GM20431 (cell line): ENCODE data around the gene SEZ6L.

Experiments used
- in situ Hi-C: fragments of 300-500 bp; cut with MseI, MboI; formaldehyde crosslinking; loops from one replicate; pipeline ENCODE4 v1.15.0; 2020; ENCODE audit warnings: low sequenced_read_pairs; ENCODE audit not compliant: unreplicated experiment

Gene SEZ6L

DNA sequence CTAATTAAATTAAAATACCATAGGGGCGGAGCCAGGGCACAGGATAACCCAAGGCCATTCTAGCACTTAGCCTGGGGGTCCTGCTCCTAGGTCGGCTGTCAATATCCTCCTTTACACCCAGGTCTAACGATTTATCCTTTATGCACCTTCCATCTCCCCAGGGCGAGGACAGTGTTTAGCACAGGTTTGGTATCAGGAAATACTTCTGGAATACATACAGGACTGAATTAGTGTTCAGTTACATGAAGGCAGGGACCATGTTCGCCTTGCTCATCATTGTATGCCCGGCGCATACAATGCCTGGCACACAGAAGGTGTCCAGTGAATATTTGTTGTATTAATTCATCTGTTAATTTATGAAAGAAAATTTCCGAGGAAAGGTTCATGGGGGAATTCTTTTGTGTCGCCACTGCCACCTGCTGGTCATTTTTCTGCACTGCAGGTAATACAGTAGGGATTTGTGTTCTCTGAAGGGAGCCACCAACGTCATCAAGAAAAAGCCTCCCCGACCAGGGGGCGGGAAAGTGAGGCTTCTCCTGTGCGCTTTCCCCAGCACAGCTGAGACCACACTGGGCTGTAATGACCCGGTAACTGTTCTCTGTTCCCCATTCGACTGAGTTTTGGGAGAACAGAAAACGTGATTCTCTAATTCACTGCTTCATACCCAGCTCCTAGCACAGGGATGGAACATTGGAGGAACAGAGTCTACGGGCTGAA, 191.1 kb downstream of the SEZ6L start:
- in situ Hi-C loops = no loop called here

DNA sequence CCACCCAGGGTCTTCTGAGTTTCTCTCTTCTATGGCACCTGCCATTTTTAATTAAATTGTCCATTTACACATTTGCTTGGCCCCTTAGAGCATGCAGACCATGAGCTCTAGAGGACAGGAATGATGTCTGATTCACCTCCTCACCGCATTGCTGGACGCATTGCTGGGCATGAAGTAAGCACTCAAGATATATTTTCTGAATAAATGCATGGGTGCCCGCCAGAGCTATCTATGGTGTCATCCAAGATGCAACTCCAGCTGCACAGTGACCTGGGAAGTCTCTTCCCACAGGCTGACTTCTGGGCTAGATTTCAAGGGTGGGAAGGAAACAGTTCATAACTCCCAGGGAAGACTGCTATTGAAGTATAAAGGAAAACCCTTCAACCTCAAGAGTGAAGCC, 193.2 kb downstream of the SEZ6L start:
- in situ Hi-C loops = no loop called here

DNA sequence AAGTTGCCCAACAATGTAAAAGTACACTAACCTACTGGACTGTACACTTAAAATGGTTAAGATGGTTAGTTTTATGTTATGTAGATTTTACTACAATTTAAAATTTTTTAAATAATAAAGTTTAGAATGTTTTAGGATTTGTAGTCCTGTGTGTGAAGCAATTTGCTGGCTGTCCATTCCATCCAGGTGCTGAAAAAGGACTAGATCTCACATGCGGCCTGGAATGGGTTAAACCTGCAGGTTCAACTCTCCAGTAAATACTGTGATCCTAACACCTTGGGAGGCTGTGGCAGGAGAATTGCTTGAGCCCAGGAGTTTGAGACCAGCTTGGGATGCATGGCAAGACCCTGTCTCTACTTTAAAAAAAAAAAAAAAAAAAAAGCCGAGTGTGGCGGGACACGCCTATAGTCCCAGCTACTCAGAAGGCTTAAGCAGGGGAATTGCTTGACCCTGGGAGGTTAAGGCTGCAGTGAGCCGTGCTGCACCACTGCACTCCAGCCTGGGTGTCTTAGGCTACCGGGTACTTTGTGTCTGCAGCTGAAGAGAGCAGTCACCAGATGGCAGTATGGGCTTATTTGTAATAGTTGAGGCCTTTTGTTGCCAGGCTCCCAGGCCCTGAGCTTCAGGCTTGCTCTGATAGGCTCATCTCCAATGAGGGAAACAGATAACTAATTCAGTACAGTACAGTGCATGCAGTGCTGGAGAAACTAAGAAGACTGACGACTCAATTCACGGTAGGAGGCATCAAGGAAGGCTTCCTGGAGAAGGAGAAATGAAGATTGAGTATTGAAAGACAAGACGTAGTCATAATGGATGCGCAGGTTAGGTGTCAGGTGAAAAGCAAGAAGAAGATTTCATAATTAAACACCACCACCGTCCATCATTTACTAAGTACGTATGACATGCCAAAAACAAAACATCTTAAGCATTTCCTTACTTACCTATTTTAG, 195.1 kb downstream of the SEZ6L start:
- in situ Hi-C loops = no loop called here

DNA sequence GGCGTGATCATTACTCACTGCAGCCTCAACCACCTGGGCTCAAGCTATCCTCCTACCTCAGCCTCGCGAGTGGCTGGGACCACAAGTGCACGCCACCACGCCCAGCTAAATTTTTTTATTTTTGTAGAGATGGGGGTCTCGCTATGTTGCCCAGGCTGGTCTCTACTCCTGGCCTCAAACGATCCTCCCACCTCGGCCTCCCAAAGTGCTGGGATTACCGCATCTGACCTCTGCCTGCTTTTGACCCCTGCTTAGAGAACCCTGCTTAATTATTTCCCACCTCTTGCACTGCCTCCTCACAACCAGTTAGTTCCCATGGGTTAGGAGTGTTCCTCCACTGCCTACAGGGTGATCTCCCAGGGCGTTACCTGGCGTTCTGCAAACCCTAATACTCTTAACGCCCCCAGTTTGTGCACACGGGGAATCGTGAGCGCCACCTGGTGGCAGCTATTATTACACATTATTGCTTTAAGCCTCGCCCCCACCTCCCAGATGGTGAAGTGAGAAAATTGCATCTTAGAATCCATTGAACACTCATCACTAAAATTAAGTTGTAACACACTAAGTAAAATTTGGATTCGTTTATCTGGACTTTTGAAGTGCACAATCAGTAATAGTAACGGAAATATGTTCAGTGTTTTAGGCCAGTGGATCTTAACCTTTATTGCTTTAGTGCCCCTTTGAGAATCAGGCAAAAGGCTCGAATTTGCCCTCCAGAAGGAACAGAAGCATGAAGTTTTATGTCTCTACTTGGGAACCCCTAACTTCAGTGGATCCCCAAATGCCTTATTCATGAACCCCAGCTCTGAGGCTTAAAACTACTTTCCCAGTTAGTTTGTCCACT, 198.4 kb downstream of the SEZ6L start:
- in situ Hi-C loops = no loop called here

DNA sequence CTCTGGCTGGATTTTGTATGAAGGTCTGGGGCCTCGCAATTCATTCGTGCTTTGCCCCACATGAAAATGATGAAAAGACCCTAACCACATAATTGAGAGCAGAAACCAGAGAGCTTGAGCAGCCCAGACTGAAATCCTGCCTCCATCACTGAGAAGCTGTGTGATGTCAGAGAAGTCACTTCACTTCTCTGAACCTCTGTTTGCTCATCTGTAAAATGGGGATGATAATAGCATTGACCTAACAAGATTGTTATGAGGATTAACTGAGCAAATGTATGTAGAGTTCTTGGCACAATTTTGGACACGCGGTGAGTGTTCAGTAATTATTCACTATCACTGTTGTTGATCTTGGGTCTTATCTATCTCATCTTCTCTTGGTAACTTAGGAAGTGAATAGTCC, 203.6 kb downstream of the SEZ6L start:
- in situ Hi-C loops = no loop called here

DNA sequence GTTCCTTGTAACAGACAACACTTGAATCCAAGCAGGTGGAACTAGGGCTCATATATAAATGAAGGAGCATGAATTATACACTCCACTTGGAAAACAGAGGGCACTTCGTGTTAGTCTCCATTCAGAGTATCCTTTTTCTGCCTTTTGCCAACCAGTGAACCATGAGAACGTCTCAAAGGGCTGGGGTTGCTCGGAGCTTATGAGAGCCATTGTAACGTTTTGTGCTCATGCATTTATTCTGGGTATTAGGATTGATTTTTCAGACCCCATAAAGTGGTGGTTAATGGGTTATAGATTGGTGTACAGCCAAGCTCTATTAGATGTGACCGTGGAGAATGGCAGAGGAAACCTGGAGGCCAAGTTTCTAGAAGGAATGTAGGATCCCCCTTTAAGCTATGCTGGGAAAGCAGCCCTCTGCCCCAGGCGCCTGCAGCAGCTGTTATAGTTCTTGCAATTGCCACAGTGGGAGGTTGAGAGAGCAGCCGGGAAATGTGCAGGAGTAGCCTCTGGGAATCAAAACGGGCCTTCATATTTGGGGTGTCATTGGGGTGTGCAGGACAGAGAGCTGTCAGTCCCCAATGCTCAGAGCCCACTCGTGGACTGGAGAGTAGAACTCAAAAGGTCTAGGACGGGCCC, 205.2 kb downstream of the SEZ6L start:
- in situ Hi-C loops = no loop called here

DNA sequence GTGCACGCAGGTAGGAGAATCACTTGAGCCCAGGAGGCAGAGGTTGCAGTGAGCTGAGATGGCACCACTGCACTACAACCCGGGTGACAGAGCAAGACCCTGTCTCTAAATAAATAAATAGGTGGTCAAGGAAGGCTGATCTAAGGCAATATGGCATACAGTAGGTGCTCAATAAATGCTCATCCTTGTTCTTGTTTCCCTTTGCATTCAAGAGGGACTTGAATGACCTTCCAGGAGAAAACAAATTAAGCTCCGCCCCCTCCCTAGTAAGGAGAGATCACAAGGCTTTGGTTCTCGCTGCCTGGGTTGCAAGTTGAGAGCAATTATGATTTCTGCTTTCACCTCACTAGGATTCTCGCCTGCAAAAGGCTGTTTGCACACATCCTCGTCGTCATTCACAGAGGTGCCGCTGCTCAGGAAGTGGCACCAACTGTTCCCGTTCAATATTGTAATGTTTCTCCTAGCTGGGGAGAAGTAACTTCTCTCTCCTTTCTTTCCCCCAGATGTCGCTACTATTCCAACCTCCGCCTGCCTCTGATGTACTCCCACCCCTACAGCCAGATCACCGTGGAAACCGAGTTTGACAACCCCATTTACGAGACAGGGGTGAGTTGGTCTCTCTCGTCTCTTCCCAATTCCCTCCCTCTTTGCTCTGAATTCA, 208.0 kb downstream of the SEZ6L start:
- in situ Hi-C loops = no loop called here

DNA sequence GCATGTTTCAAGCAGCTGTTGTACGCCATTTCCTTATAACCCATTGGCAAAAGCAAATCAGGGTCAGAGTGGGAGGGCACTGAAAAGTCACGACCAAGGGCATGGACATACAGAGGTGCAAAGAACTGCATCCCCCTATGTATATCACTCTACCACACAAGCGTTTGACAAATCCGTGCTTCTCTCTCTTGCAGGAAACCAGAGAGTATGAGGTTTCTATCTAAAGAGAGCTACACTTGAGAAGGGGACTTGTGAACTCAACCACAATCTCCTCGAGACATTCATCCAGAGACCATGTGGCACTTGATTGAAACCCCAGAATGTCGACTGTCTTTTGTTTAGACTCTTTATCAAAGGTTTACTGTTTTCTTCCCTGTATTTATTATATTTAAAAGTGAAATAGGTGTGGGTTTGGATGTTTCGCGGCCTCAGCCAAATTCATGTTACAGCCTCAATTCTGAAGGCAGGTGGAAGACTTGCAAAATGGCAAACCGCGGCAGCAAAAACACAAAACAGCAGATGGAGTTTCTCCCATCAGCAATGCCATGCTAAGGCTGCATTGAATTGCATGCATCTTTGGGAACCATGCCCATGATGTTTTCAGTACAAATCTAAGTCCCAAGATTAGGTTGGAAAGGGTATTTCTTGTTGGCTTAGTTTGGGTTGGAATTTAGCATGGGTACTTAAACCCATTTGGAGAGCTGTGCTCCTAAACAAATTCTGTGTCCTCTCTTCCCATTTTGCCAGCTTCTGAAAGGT, 211.0 kb downstream of the SEZ6L start:
- in situ Hi-C loops = no loop called here

DNA sequence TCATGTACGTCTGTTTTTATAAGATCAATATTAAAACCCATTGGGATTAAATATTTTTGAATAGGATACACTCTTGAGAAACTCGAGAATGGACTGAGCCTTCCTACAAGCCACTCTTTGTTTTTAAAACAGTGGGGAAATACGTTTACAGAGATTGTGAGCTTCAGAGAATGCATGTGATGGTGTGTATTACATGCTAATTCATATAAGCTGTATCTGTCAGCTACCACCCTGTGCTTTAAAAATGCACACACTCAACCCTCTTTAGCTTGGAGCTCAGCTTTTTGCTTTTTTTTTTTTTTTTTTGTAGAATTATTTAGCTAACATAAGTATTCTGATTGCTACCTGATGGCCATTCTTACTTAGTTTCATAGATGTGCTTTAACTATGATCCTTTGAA, 213.5 kb downstream of the SEZ6L start:
- in situ Hi-C loops = no loop called here

DNA sequence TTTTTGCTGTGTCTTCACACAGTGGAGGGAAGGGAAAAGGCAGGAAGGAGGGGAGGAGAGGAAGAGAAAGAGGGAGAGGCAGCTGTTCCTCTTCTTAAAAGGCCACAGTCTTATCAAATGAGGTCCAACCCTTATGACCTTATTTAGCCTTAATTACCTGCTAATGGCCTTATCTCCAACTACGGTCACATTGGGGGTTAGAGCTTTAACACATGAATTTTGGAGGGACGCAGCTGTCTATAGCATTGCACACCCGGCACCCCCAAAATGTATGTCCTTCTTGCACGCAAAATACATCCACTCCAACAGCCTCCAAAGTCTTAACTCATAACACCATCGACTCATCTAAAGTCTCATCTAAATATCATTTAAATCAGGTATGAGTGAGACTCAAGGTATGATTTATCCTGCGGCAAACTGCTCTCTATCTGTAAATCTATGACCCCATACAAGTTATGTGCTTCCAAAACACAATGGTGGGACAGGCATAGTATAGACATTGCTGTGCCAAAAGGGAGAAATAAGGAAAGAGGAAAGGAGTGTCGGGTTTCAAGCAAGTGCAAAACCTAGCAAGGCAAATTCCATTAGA, 214.8 kb downstream of the SEZ6L start:
- in situ Hi-C loops = no loop called here

DNA sequence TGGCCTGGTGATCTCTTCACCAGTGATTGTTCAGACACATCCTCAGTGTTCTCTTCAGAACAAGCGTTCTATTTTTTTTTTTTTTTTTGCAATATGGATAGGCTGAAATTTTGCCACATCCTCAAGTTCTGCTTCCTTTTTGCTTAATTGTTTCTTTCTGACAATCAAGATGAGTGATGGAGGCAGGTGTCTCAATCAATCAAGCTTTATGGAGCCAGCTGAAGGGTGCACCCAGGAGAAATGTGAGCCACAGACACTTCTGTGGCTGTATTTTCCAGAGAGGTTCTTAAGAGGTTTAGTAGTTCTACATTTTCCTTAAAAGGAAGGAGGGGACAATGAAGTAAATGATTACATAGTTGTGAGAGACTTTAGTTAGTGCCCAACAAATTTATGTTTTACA, 215.9 kb downstream of the SEZ6L start:
- in situ Hi-C loops = no loop called here

DNA sequence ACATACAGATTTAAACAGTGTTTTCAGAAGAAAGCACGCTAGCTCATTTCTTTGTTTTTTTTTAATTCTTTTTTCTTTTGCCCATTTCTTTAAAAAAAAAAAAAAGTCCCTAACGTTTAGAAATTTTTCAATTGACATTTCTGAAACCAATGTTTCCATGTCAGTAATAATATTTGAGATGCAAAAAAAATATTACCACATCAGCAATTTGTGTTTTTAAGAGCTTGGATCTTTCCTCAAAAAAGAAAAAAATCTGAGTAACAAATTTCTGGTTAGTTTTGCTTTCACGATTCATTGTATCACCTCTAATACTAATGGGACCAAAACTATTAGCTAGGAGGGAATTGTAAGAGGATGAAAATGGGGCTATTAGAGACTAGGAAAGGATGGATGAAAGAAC, 219.9 kb downstream of the SEZ6L start:
- in situ Hi-C loops = no loop called here

DNA sequence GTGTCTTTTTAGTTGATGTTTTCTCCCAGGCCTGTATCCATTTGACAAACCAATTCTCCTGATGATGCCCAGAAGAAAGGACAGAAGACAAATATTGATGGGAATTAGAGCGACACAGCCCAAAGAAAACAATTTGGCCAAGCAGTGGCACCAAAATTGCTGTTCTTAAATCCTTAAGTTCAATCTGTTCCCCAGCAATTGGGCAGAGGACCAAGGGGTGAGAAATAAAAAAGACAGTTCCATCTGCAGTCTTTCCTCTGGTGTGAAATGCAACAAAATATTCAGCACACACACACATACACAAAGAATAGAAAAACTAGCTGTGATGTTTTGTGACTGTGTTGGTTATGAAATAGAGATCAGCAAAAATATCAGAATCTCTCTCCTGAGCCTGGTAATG, 221.8 kb downstream of the SEZ6L start:
- in situ Hi-C loops = loop anchor here (10.0 kb wide), 1 partner anchor 64 kb away; no protein-coding TSS in a partner anchor

DNA sequence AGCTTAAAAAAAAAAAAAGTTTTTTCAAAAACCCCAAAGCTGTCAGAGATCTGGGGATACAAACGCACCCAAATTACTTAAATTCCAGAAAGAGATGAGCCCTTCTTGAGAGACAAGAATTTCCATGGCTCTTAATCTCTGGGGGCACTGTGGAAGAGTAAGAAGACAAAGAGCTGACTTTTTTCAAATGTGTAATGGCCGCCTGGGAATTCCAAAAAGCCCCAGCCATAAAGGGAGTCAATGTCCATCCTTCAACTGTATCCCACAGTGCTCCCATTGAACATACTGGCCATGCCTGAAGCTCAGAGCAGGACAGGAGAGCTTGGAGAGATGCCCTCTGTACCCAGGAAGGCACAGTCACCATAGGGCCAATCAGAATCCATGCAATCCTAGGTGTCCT, 222.4 kb downstream of the SEZ6L start:
- in situ Hi-C loops = loop anchor here (10.0 kb wide), 1 partner anchor 63 kb away; no protein-coding TSS in a partner anchor

DNA sequence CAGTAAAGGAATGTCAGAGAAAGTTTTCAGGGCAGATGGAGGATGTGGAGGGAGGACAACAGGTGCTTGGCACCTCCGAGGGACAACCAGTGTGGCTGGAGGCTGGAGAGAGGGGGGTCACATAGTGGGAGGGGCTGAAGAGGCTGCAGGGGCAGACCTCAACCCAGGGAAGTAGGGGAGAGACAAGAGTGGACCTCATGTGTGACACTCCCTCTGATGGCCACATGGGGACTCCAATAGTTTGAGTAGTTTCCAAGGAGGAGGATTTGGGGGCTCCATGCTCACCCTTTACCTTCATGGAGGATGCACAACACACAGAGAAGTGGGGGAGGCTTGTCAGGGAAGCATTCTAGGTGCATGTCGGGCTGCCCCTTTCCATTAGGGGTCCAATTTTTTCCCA, 224.7 kb downstream of the SEZ6L start:
- in situ Hi-C loops = loop anchor here (10.0 kb wide), 1 partner anchor 61 kb away; no protein-coding TSS in a partner anchor

DNA sequence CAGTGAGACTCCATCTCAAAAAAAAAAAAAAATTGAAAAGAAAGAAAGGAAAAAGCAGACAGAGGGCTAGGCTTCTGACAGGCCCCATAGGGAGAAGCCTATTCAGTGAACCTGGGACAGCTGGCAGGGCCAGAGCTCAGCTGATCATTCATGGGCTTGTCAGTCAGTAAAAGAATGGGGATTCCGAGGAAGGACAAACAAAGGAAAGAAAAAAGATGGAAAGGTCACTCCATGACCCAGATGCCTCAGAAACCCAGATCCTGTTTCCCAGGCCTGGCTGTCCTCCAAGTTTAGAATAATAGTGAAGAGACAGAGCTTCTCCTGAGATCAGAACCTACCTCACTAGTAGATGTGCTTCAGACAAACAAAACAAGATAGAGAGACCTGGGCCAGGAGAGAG, 225.5 kb downstream of the SEZ6L start:
- in situ Hi-C loops = loop anchor here (10.0 kb wide), 1 partner anchor 60 kb away; no protein-coding TSS in a partner anchor

DNA sequence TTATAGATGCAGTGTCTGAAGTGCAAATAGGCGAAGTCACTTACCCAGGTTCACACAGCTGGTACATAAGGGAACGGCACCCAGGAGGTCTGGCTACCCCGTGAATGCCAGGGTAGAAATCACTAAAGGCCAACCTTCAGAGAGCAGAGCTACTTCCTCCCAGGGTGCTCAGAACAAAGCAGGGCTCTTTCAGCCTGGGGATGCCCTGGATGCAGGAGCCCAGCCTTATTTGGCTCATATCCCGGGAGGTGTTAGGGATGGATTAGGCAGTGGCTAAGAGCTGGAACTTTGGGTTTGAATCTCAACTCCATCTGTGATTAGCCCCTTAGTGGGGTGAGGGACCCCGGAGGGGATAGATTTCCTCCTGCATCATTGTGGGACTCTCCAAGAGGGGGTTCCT, 226.7 kb downstream of the SEZ6L start:
- in situ Hi-C loops = loop anchor here (10.0 kb wide), 1 partner anchor 59 kb away; no protein-coding TSS in a partner anchor

DNA sequence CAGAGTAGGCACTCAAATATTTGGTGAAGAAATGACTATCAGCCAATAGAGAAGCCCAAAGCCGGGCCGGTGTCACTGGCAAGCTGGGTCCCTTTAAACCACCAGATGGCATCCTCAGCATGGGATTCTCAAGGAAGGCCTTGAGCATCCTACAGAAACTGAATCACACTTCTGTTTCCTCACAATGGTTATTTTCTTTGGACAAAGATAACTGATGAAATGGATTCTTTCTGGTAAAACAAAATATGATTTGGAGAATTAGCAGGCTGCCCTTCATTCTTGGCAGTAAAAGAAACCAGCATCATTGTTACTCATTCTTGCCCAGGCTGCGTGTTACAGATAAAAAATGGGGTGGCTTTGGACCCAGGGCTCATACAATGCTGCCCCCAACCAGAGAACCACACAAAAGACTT, 229.5 kb downstream of the SEZ6L start:
- in situ Hi-C loops = loop anchor here (10.0 kb wide), 1 partner anchor 56 kb away; no protein-coding TSS in a partner anchor
